ENCODE measurements around the gene RFXAP. TPM values are rescaled to one million over a fixed set of nuclear protein-coding genes. Genes with fewer than 3 reads are reported as not detected.

The RFXAP gene
- total and polyA plus RNA-seq, 4 donors, result 0.60 to 3.4 (median 1.8) TPM

- Histone ChIP-seq H3K36me3 (ENCODE audit: control insufficient read depth in 4 of 4, insufficient read depth in 3 of 4, low read depth in 1 of 4, low read length in 3 of 4) (no peaks in the 10 kb centered on the region), H3K27me3 (ENCODE audit: control insufficient read depth in 4 of 4, insufficient read depth in 4 of 4, low read length in 3 of 4) (no peaks in the 10 kb centered on the region), H3K27ac (ENCODE audit: low read depth in 1 of 2, low read length in 2 of 2) (no peak overlapping the region), H3K4me3 (ENCODE audit: low read depth in 1 of 3, low read length in 3 of 3) (no peak overlapping the region), H3K9me3 (ENCODE audit: control insufficient read depth in 4 of 4, low read length in 3 of 4) (no peaks in the 10 kb centered on the region), H3K4me1 (ENCODE audit: control insufficient read depth in 4 of 4, insufficient read depth in 4 of 4, low read length in 3 of 4) (no peaks in the 10 kb centered on the region), H3K9ac (ENCODE audit: low read depth in 1 of 2, low read length in 2 of 2) (no peak overlapping the region)
- whole genome bisulfite sequencing, result 81% methylated on average over 6 of the region's 6 CpGs
- no peak for TF ChIP-seq ZBTB33 (IDR thresholded peaks at IDR 0.05)
- no peak for TF ChIP-seq HNF4A (conservative IDR thresholded peaks at IDR 0.05)
- TF ChIP-seq FOXA1 (IDR thresholded peaks at IDR 0.05), result no peak
- no peak for TF ChIP-seq CTCF (IDR thresholded peaks at IDR 0.05; ENCODE audit: low read depth, low read length, missing input control)
- no peak for TF ChIP-seq GABPA (IDR thresholded peaks at IDR 0.05 in 1 of 2, conservative IDR thresholded peaks at IDR 0.05 in 1 of 2)
- TF ChIP-seq SP1 (IDR thresholded peaks at IDR 0.05), result no peak
- TF ChIP-seq EGR1 (IDR thresholded peaks at IDR 0.05; ENCODE audit: low read depth in 2 of 2), result no peak
- TF ChIP-seq, protein P1, sequence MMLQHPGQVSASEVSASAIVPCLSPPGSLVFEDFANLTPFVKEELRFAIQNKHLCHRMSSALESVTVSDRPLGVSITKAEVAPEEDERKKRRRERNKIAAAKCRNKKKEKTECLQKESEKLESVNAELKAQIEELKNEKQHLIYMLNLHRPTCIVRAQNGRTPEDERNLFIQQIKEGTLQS (IDR thresholded peaks at IDR 0.05), result no peak
- TF ChIP-seq NR2F2 (IDR thresholded peaks at IDR 0.05), result no peak
- no peak for TF ChIP-seq RXRA (IDR thresholded peaks at IDR 0.05)
- no peak for TF ChIP-seq YY1 (IDR thresholded peaks at IDR 0.05)
- no peak for TF ChIP-seq HNF4G (IDR thresholded peaks at IDR 0.05)
- no peak for TF ChIP-seq RAD21 (IDR thresholded peaks at IDR 0.05)
- TF ChIP-seq FOXA2 (IDR thresholded peaks at IDR 0.05), result no peak
- no peak for TF ChIP-seq JUND (IDR thresholded peaks at IDR 0.05)
- DNase-seq (ENCODE audit: low spot score), result no peak
Observed at GRCh38 chr13:36804588-36804987, 14.4 kb upstream of the RFXAP start.

- no peak overlapping the region for H3K4me3 ChIP-seq (ENCODE audit: low read depth in 1 of 3, low read length in 3 of 3)
- H3K27me3 ChIP-seq (ENCODE audit: control insufficient read depth in 4 of 4, insufficient read depth in 4 of 4, low read length in 3 of 4), result no peaks in the 10 kb centered on the region
- TF ChIP-seq, protein P2, sequence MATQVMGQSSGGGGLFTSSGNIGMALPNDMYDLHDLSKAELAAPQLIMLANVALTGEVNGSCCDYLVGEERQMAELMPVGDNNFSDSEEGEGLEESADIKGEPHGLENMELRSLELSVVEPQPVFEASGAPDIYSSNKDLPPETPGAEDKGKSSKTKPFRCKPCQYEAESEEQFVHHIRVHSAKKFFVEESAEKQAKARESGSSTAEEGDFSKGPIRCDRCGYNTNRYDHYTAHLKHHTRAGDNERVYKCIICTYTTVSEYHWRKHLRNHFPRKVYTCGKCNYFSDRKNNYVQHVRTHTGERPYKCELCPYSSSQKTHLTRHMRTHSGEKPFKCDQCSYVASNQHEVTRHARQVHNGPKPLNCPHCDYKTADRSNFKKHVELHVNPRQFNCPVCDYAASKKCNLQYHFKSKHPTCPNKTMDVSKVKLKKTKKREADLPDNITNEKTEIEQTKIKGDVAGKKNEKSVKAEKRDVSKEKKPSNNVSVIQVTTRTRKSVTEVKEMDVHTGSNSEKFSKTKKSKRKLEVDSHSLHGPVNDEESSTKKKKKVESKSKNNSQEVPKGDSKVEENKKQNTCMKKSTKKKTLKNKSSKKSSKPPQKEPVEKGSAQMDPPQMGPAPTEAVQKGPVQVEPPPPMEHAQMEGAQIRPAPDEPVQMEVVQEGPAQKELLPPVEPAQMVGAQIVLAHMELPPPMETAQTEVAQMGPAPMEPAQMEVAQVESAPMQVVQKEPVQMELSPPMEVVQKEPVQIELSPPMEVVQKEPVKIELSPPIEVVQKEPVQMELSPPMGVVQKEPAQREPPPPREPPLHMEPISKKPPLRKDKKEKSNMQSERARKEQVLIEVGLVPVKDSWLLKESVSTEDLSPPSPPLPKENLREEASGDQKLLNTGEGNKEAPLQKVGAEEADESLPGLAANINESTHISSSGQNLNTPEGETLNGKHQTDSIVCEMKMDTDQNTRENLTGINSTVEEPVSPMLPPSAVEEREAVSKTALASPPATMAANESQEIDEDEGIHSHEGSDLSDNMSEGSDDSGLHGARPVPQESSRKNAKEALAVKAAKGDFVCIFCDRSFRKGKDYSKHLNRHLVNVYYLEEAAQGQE (IDR thresholded peaks at IDR 0.05), result no peak
- TF ChIP-seq RAD21 (IDR thresholded peaks at IDR 0.05) (no peak), HNF4G (IDR thresholded peaks at IDR 0.05) (no peak)
- H3K9me3 ChIP-seq (ENCODE audit: control insufficient read depth in 4 of 4, low read length in 3 of 4), result no peaks in the 10 kb centered on the region
- H3K36me3 ChIP-seq (ENCODE audit: control insufficient read depth in 4 of 4, insufficient read depth in 3 of 4, low read depth in 1 of 4, low read length in 3 of 4), result no peaks in the 10 kb centered on the region
- H3K9ac ChIP-seq (ENCODE audit: low read depth in 1 of 2, low read length in 2 of 2), result no peak overlapping the region
- H3K4me1 ChIP-seq (ENCODE audit: control insufficient read depth in 4 of 4, insufficient read depth in 4 of 4, low read length in 3 of 4), result no peaks in the 10 kb centered on the region
- WGBS, result 93% methylated on average over 2 of the region's 2 CpGs
- H3K27ac ChIP-seq (ENCODE audit: low read depth in 1 of 2, low read length in 2 of 2), result no peak overlapping the region
- no peak for DNase-seq (ENCODE audit: low spot score)
Observed at GRCh38 chr13:36806102-36806501, 12.9 kb upstream of the RFXAP start.

All from liver (tissue), 9 donors.